Ishikawa (cell line): ENCODE results near the gene ATP10B.

Source experiments
- CEBPB ChIP-seq: IDR thresholded peaks from 2 replicates; pipeline ENCODE4 v1.6.1; 2012
- CREB1 ChIP-seq: IDR thresholded peaks from 2 replicates; pipeline ENCODE4 v1.6.1; 2012; ENCODE audit warnings: low read depth
- EGR1 ChIP-seq: IDR thresholded peaks from 2 replicates; pipeline ENCODE4 v1.6.1; 2012
- EP300 ChIP-seq: IDR thresholded peaks from 2 replicates; pipeline ENCODE4 v1.6.1; 2012; ENCODE audit warnings: borderline replicate concordance
- FOXM1 ChIP-seq: IDR thresholded peaks from 2 replicates; pipeline ENCODE4 v1.6.1; 2012; ENCODE audit warnings: low read depth, borderline replicate concordance
- NFIC ChIP-seq: IDR thresholded peaks from 2 replicates; pipeline ENCODE4 v1.6.1; 2012
- RAD21 ChIP-seq: IDR thresholded peaks from 2 replicates; pipeline ENCODE4 v1.6.1; 2012; ENCODE audit warnings: low read depth
- REST ChIP-seq: IDR thresholded peaks from 2 replicates; pipeline ENCODE4 v1.6.1; 2012; ENCODE audit warnings: low read depth, mild to moderate bottlenecking
- TAF1 ChIP-seq: IDR thresholded peaks from 2 replicates; pipeline ENCODE4 v1.6.1; 2012; ENCODE audit warnings: low read depth, mild to moderate bottlenecking
- TCF12 ChIP-seq: IDR thresholded peaks from 2 replicates; pipeline ENCODE4 v1.6.1; 2012; ENCODE audit warnings: low read depth
- TEAD4 ChIP-seq: IDR thresholded peaks from 2 replicates; pipeline ENCODE4 v1.6.1; 2012
- USF1 ChIP-seq: IDR thresholded peaks from 2 replicates; pipeline ENCODE4 v1.6.1; 2012
- YY1 ChIP-seq: IDR thresholded peaks from 2 replicates; pipeline ENCODE4 v1.6.1; 2012; ENCODE audit warnings: low read depth
- ZBTB7A ChIP-seq: IDR thresholded peaks from 2 replicates; pipeline ENCODE4 v1.6.1; 2012; ENCODE audit warnings: low read depth
- TF ChIP-seq, protein P1 (sequence below): IDR thresholded peaks from 2 replicates; pipeline ENCODE4 v1.6.1; 2012

The ATP10B gene

GRCh38 chr5:160837211-160837610 lies 14.8 kb downstream of the ATP10B start:
- TF ChIP-seq CEBPB (no peak), FOXM1 (no peak), RAD21 (no peak), TAF1 (no peak), REST (no peak), YY1 (no peak), EGR1 (no peak), TEAD4 (no peak), CREB1 (no peak), USF1 (no peak), EP300 (no peak), ZBTB7A (no peak)
- TF ChIP-seq, protein P1, sequence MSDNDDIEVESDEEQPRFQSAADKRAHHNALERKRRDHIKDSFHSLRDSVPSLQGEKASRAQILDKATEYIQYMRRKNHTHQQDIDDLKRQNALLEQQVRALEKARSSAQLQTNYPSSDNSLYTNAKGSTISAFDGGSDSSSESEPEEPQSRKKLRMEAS, result no peak

- TF ChIP-seq, protein P1, result no peak
- TF ChIP-seq CEBPB (no peak), NFIC (no peak), TEAD4 (no peak), CREB1 (no peak), EGR1 (no peak), TCF12 (no peak), REST (no peak), ZBTB7A (no peak), TAF1 (no peak), RAD21 (no peak), FOXM1 (no peak), USF1 (no peak), EP300 (no peak), YY1 (no peak)
Measured at GRCh38 chr5:160835818-160836528, 16.0 kb downstream of the ATP10B start.

DNA sequence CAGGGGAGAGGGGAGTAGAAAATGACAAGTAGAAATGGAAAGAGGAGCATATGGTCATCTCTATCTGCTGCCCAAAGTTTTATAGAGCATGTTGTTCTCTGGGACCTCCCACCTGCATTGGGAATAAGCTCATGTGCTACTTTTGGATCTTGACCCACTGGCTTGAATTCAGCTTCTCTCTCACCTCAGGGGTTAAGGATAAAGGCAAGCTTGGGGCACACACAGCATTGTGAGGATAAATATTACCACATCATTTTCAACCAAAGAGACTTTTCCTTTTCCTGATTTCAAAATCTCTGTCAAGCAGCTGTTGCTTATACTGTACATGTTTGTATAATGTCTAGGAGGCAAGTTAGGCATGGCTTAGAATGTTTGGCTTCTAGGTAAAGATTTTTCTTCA lies 16.6 kb downstream of the ATP10B start:
- TF ChIP-seq REST (no peak), TCF12 (no peak), YY1 (no peak), NFIC (no peak), USF1 (no peak), CREB1 (no peak), FOXM1 (no peak), TEAD4 (no peak), CEBPB (no peak), TAF1 (no peak), RAD21 (no peak), EP300 (no peak), EGR1 (no peak)
- TF ChIP-seq, protein P1, result no peak
